ENCODE data around the gene MERTK.

GRCh38 chr2:111970453-111970852, 72.0 kb downstream of the MERTK start:
- TF ChIP-seq GATA2 (IDR thresholded peaks at IDR 0.05; ENCODE audit: low read depth, low read length) (no peak), GATA3 (IDR thresholded peaks at IDR 0.05; ENCODE audit: low read depth, low read length) (no peak)

Measured in SH-SY5Y (cell line).